MCF 10A (cell line): Measurements from ENCODE around the gene TMTC4. TPM values are rescaled to one million over a fixed set of nuclear protein-coding genes. Genes with fewer than 3 reads are reported as not detected.

Experiments used
- BruUV-seq: library from RNA; stranded (reverse); fragments of 400-500 nt; replicated peaks from 2 replicates; lab custom pipeline; 2021; lab: Mats Ljungman, UMichigan
- CTCF ChIA-PET: fragments of 300-600 bp; sonication (Branson Sonifier 250); formaldehyde crosslinking; extraction: SDS; loops from one replicate; lab custom pipeline; 2021; ENCODE audit warnings: antibody characterized with exemption, inconsistent platforms; lab: Yijun Ruan, JAX
- POLR2A ChIA-PET: fragments of 300-600, 350-650 bp; sonication (Branson Sonifier 250); formaldehyde crosslinking; extraction: SDS; loops from one replicate; lab custom pipeline; 2020; ENCODE audit warnings: antibody characterized with exemption, inconsistent platforms; lab: Yijun Ruan, JAX
- DNase-seq: peaks from one replicate; pipeline ENCODE4 v3.0.0-alpha.2; 2018; ENCODE audit not compliant: unreplicated experiment
- H3K27ac Mint-ChIP-seq: one replicate; pipeline ENCODE4 v1.8.0; 2022; ENCODE audit warnings: mild to moderate bottlenecking, low read depth, mixed read lengths; ENCODE audit not compliant: unreplicated experiment
- H3K27me3 Mint-ChIP-seq: one replicate; pipeline ENCODE4 v1.8.0; 2022; ENCODE audit warnings: mixed read lengths; ENCODE audit not compliant: insufficient read depth, unreplicated experiment
- H3K36me3 Mint-ChIP-seq: one replicate; pipeline ENCODE4 v1.8.0; 2022; ENCODE audit warnings: mild to moderate bottlenecking, moderate library complexity, mixed read lengths; ENCODE audit not compliant: insufficient read depth, unreplicated experiment
- H3K4me1 Mint-ChIP-seq: one replicate; pipeline ENCODE4 v1.8.0; 2022; ENCODE audit warnings: mixed read lengths; ENCODE audit not compliant: insufficient read depth, unreplicated experiment
- H3K4me3 Mint-ChIP-seq: one replicate; pipeline ENCODE4 v1.8.0; 2022; ENCODE audit warnings: mild to moderate bottlenecking, moderate library complexity, mixed read lengths; ENCODE audit not compliant: unreplicated experiment
- H3K9me3 Mint-ChIP-seq: one replicate; pipeline ENCODE4 v1.8.0; 2022; ENCODE audit warnings: mixed read lengths; ENCODE audit not compliant: unreplicated experiment
- CTCF ChIP-seq: fragments of 200-600 bp; IDR thresholded peaks from one replicate; pipeline ENCODE4 v1.8.0; 2022; ENCODE audit warnings: antibody characterized with exemption, mild to moderate bottlenecking; ENCODE audit not compliant: unreplicated experiment
- intact Hi-C: fragments of 100-400 bp; cut with micrococcal nuclease; formaldehyde crosslinking; loops from 2 replicates; pipeline ENCODE4 v1.14.1; 2022
- total RNA-seq: library from RNA; stranded (reverse); gene quantifications from 2 replicates; pipeline ENCODE4 v1.2.3, GENCODE V29; 2022

The TMTC4 gene
- total RNA-seq, 1 experiment from 2014 or later = 10.8 TPM

GRCh38 chr13:100666124-100666523, 8.5 kb downstream of the TMTC4 start:
- intact Hi-C loops = no loop called here
- no peak for DNase-seq
- no peak for TF ChIP-seq CTCF
- H3K9me3 Mint-ChIP-seq = no peaks in the 10 kb centered on the region
- H3K27me3 Mint-ChIP-seq = no peaks in the 10 kb centered on the region
- peaks cover 37% of the 10 kb centered on the region for H3K36me3 Mint-ChIP-seq
- BruUV-seq = no TSS peak
- no peak overlapping the region for H3K4me3 Mint-ChIP-seq
- ChIA-PET CTCF (no interaction called here), POLR2A (no interaction called here)
- H3K4me1 Mint-ChIP-seq = no peaks in the 10 kb centered on the region
- H3K27ac Mint-ChIP-seq = no peak overlapping the region

GRCh38 chr13:100665403-100665802, 9.2 kb downstream of the TMTC4 start:
- Mint-ChIP-seq H3K36me3 (peaks cover 44% of the 10 kb centered on the region), H3K27me3 (no peaks in the 10 kb centered on the region), H3K4me1 (no peaks in the 10 kb centered on the region), H3K27ac (no peak overlapping the region), H3K4me3 (no peak overlapping the region), H3K9me3 (no peaks in the 10 kb centered on the region)
- DNase-seq = no peak
- ChIA-PET CTCF (interaction anchor here (1.7 kb wide), 1 partner anchor 9 kb away, joined by 7 read pairs; the partner anchor contains the start of gene TMTC4), POLR2A (no interaction called here)
- intact Hi-C loops = no loop called here
- no peak for TF ChIP-seq CTCF
- no TSS peak for BruUV-seq

GRCh38 chr13:100664171-100664900, 10.3 kb downstream of the TMTC4 start:
- H3K4me1 Mint-ChIP-seq = no peaks in the 10 kb centered on the region
- no peak for DNase-seq
- H3K4me3 Mint-ChIP-seq = no peak overlapping the region
- intact Hi-C loops = loop anchor here (5.0 kb wide), 1 partner anchor 72 kb away; no protein-coding TSS in a partner anchor
- TF ChIP-seq CTCF = no peak
- H3K27me3 Mint-ChIP-seq = no peaks in the 10 kb centered on the region
- H3K9me3 Mint-ChIP-seq = no peaks in the 10 kb centered on the region
- H3K27ac Mint-ChIP-seq = no peak overlapping the region
- ChIA-PET CTCF (interaction anchor here (0.6 to 1.7 kb wide), 2 partner anchors 10 to 53 kb away, joined by 3 to 7 read pairs; partner anchors contain the start of gene TMTC4), POLR2A (no interaction called here)
- BruUV-seq = no TSS peak
- peaks cover 42% of the 10 kb centered on the region for H3K36me3 Mint-ChIP-seq

GRCh38 chr13:100662468-100663211, 12.0 kb downstream of the TMTC4 start:
- Mint-ChIP-seq H3K4me3 (no peak overlapping the region), H3K27ac (no peak overlapping the region), H3K36me3 (peaks cover 35% of the 10 kb centered on the region), H3K4me1 (no peaks in the 10 kb centered on the region), H3K27me3 (no peaks in the 10 kb centered on the region), H3K9me3 (no peaks in the 10 kb centered on the region)
- no peak for DNase-seq
- ChIA-PET POLR2A (no interaction called here), CTCF (interaction anchor here (0.6 kb wide), 1 partner anchor 762 kb away, joined by 3 read pairs; no protein-coding TSS in a partner anchor)
- intact Hi-C loops = loop anchor here (5.0 kb wide), 1 partner anchor 70 kb away; no protein-coding TSS in a partner anchor
- no peak for TF ChIP-seq CTCF
- no TSS peak for BruUV-seq
